ENCODE measurements around the gene SEPTIN5. TPM values are rescaled to one million over a fixed set of nuclear protein-coding genes. Genes with fewer than 3 reads are reported as not detected.
A peak's percentile ranks its signal among the peaks of the same experiment; 100 is the strongest.
"Not testable (repeated sequence)": the region's sequence is repeated elsewhere in the genome, so short reads cannot be mapped to it uniquely, and the experiment has no call there.

Gene SEPTIN5
- polyA plus RNA-seq, 4 donors = 33.9 to 51.7 (median 34.2) TPM

GRCh38 chr22:19680287-19680881 is 33.9 kb upstream of the SEPTIN5 start:
- no peak for DNase-seq (ENCODE audit: low read depth in 4 of 4, low spot score in 3 of 4)

- DNase-seq (ENCODE audit: low read depth in 4 of 4, low spot score in 3 of 4) = no peak
These were observed 33.1 kb upstream of the SEPTIN5 start for GRCh38 chr22:19680911-19681862.

GRCh38 chr22:19681863-19682245 is 32.4 kb upstream of the SEPTIN5 start:
- no peak for DNase-seq (ENCODE audit: low read depth in 4 of 4, low spot score in 3 of 4)

- DNase-seq (ENCODE audit: low read depth in 4 of 4, low spot score in 3 of 4) = no peak
These were observed 27.4 kb upstream of the SEPTIN5 start for GRCh38 chr22:19686946-19687345.

- DNase-seq (ENCODE audit: low read depth in 4 of 4, low spot score in 3 of 4) = no peak
These were observed 26.6 kb upstream of the SEPTIN5 start for GRCh38 chr22:19687561-19688300.

GRCh38 chr22:19688301-19689290 is 25.7 kb upstream of the SEPTIN5 start:
- no peak for DNase-seq (ENCODE audit: low read depth in 4 of 4, low spot score in 3 of 4)

GRCh38 chr22:19689408-19689807 is 24.9 kb upstream of the SEPTIN5 start:
- DNase-seq (ENCODE audit: low read depth in 4 of 4, low spot score in 3 of 4) = no peak

GRCh38 chr22:19691007-19691720 is 23.1 kb upstream of the SEPTIN5 start:
- DNase-seq (ENCODE audit: low read depth in 4 of 4, low spot score in 3 of 4) = no peak

- peak in 1 of 4 donors; percentile 41 for DNase-seq (ENCODE audit: low read depth in 4 of 4, low spot score in 3 of 4)
These were observed 22.5 kb upstream of the SEPTIN5 start for GRCh38 chr22:19691721-19692341.

- no peak for DNase-seq (ENCODE audit: low read depth in 4 of 4, low spot score in 3 of 4)
These were observed 20.7 kb upstream of the SEPTIN5 start for GRCh38 chr22:19693581-19693980.

GRCh38 chr22:19693981-19694670 is 20.2 kb upstream of the SEPTIN5 start:
- DNase-seq (ENCODE audit: low read depth in 4 of 4, low spot score in 3 of 4) = no peak

GRCh38 chr22:19694696-19695095 is 19.6 kb upstream of the SEPTIN5 start:
- no peak for DNase-seq (ENCODE audit: low read depth in 4 of 4, low spot score in 3 of 4)

- DNase-seq (ENCODE audit: low read depth in 4 of 4, low spot score in 3 of 4) = no peak
These were observed 17.6 kb upstream of the SEPTIN5 start for GRCh38 chr22:19696504-19697276.

GRCh38 chr22:19697871-19698270 is 16.4 kb upstream of the SEPTIN5 start:
- not testable (repeated sequence) for DNase-seq (ENCODE audit: low read depth in 4 of 4, low spot score in 3 of 4)

- DNase-seq (ENCODE audit: low read depth in 4 of 4, low spot score in 3 of 4) = no peak
These were observed 13.4 kb upstream of the SEPTIN5 start for GRCh38 chr22:19700790-19701419.

- DNase-seq (ENCODE audit: low read depth in 4 of 4, low spot score in 3 of 4) = no peak
These were observed 12.7 kb upstream of the SEPTIN5 start for GRCh38 chr22:19701420-19702145.
